Neural cell (in vitro differentiated cells): ENCODE results near the gene ADGRB3. TPM values are rescaled to one million over a fixed set of nuclear protein-coding genes. Genes with fewer than 3 reads are reported as not detected.

Experiments
- H2AFZ ChIP-seq: fragments of 200-600, 300-800 bp; sonication (generic), shearing (Covaris generic); 2 replicates; pipeline ENCODE4 v1.6.0; 2014; ENCODE audit warnings: low read depth, mild to moderate bottlenecking, antibody characterized with exemption, low read length, moderate library complexity
- H3F3A ChIP-seq: fragments of 200-600 bp; shearing (Covaris generic); 2 replicates; pipeline ENCODE4 v1.6.1; 2016; ENCODE audit warnings: mild to moderate bottlenecking, moderate library complexity, mixed read lengths, antibody characterized with exemption, low read length; ENCODE audit not compliant: insufficient read depth, poor library complexity, severe bottlenecking
- H3K27ac ChIP-seq: fragments of 200-600, 300-800 bp; sonication (generic), shearing (Covaris generic); 2 replicates; pipeline ENCODE4 v1.5.1; 2014; ENCODE audit warnings: mild to moderate bottlenecking, low read length, moderate library complexity
- H3K27me3 ChIP-seq: fragments of 300-800, 200-600 bp; sonication (generic), shearing (Covaris generic); 2 replicates; pipeline ENCODE4 v1.6.0; 2014; ENCODE audit warnings: mild to moderate bottlenecking, low read depth, low read length, moderate library complexity; ENCODE audit not compliant: insufficient read depth
- H3K36me3 ChIP-seq: fragments of 300-800, 200-600 bp; sonication (generic), shearing (Covaris generic); 2 replicates; pipeline ENCODE4 v1.5.1; 2014; ENCODE audit warnings: mild to moderate bottlenecking, antibody characterized with exemption, low read length, moderate library complexity; ENCODE audit not compliant: insufficient read depth
- H3K4me2 ChIP-seq: fragments of 300-800, 200-600 bp; sonication (generic), shearing (Covaris generic); 2 replicates; pipeline ENCODE4 v1.6.0; 2014; ENCODE audit warnings: mild to moderate bottlenecking, low read length
- H3K4me3 ChIP-seq: fragments of 300-800, 200-600 bp; sonication (generic), shearing (Covaris generic); 2 replicates; pipeline ENCODE4 v1.5.1; 2014; ENCODE audit warnings: mild to moderate bottlenecking, low read length, moderate library complexity
- H3K79me2 ChIP-seq: fragments of 200-600 bp; shearing (Covaris generic); replicated peaks from 2 replicates; pipeline ENCODE4 v1.6.0; 2014; ENCODE audit warnings: mild to moderate bottlenecking, low read length, moderate library complexity; ENCODE audit not compliant: insufficient read depth
- H3K9ac ChIP-seq: fragments of 300-800, 200-600 bp; sonication (generic), shearing (Covaris generic); 2 replicates; pipeline ENCODE4 v1.6.1; 2016; ENCODE audit warnings: mild to moderate bottlenecking, low read length, mixed read lengths
- H3K9me2 ChIP-seq: fragments of 200-600 bp; shearing (Covaris generic); 2 replicates; pipeline ENCODE4 v1.6.1; 2016; ENCODE audit warnings: mild to moderate bottlenecking, low read length, mixed read lengths; ENCODE audit not compliant: insufficient read depth
- H3K9me3 ChIP-seq: fragments of 200-600, 300-800 bp; sonication (generic), shearing (Covaris generic); 2 replicates; pipeline ENCODE4 v1.6.1; 2016; ENCODE audit warnings: mild to moderate bottlenecking, mixed run types, low read length, moderate library complexity, mixed read lengths
- H4K20me1 ChIP-seq: fragments of 200-600 bp; shearing (Covaris generic); 2 replicates; pipeline ENCODE4 v1.6.1; 2016; ENCODE audit warnings: mild to moderate bottlenecking, mixed run types; ENCODE audit not compliant: insufficient read depth
- CTCF ChIP-seq: fragments of 450-650 bp; IDR thresholded peaks from 2 replicates; pipeline ENCODE4 v1.5.1; 2014; ENCODE audit warnings: antibody characterized with exemption, mild to moderate bottlenecking, moderate library complexity; ENCODE audit not compliant: poor library complexity, severe bottlenecking
- EP300 ChIP-seq: fragments of 450-650 bp; conservative IDR thresholded peaks from 2 replicates; pipeline ENCODE4 v1.6.1; 2014; ENCODE audit warnings: antibody characterized with exemption, mild to moderate bottlenecking, moderate library complexity; ENCODE audit not compliant: poor library complexity, severe bottlenecking
- EZH2 ChIP-seq: fragments of 200-600, 300-800 bp; shearing (Covaris generic), sonication (generic); IDR thresholded peaks from 2 replicates; pipeline ENCODE4 v1.6.1; 2014; ENCODE audit warnings: antibody characterized with exemption, low read length, borderline replicate concordance, mild to moderate bottlenecking; ENCODE audit not compliant: insufficient read depth, poor library complexity, severe bottlenecking
- MXI1 ChIP-seq: fragments of 450-650 bp; conservative IDR thresholded peaks from 2 replicates; pipeline ENCODE4 v1.6.1; 2014; ENCODE audit warnings: antibody characterized with exemption, mild to moderate bottlenecking; ENCODE audit not compliant: poor library complexity, severe bottlenecking
- POLR2AphosphoS5 ChIP-seq: IDR thresholded peaks from 2 replicates; pipeline ENCODE4 v1.6.1; 2012
- RAD21 ChIP-seq: fragments of 450-650 bp; conservative IDR thresholded peaks from 2 replicates; pipeline ENCODE4 v1.6.1; 2014; ENCODE audit warnings: antibody characterized with exemption, mild to moderate bottlenecking, moderate library complexity
- REST ChIP-seq: IDR thresholded peaks from 2 replicates; pipeline ENCODE4 v1.6.1; 2012; ENCODE audit warnings: borderline replicate concordance
- SMC3 ChIP-seq: fragments of 450-650 bp; conservative IDR thresholded peaks from 2 replicates; pipeline ENCODE4 v1.6.1; 2014; ENCODE audit warnings: antibody characterized with exemption, mild to moderate bottlenecking, moderate library complexity; ENCODE audit not compliant: poor library complexity
- TAF1 ChIP-seq: IDR thresholded peaks from 2 replicates; pipeline ENCODE4 v1.6.1; 2012; ENCODE audit warnings: low read depth
- polyA plus RNA-seq: library from polyadenylated mRNA; depleted of rRNA; stranded (reverse); fragments of >200 nt; gene quantifications from 2 replicates; pipeline ENCODE4 v1.2.3, GENCODE V29; 2014

The ADGRB3 gene
- polyA plus RNA-seq, 1 donor from 2014 or later = 66.5 TPM

- H3K4me3 ChIP-seq = no peak overlapping the region
- no peaks in the 10 kb centered on the region for H3K9me3 ChIP-seq
- H3K4me2 ChIP-seq = no peak overlapping the region
- TF ChIP-seq CTCF (no peak), EP300 (no peak), MXI1 (no peak), POLR2AphosphoS5 (no peak), TAF1 (no peak), RAD21 (no peak), SMC3 (no peak), EZH2 (no peak), REST (no peak)
- no peak overlapping the region for H2AFZ ChIP-seq
- no peaks in the 10 kb centered on the region for H4K20me1 ChIP-seq
- no peaks in the 10 kb centered on the region for H3K79me2 ChIP-seq
- no peaks in the 10 kb centered on the region for H3K9me2 ChIP-seq
- H3F3A ChIP-seq = no peaks in the 10 kb centered on the region
- H3K27me3 ChIP-seq = no peaks in the 10 kb centered on the region
- H3K36me3 ChIP-seq = no peaks in the 10 kb centered on the region
- no peak overlapping the region for H3K9ac ChIP-seq
- no peak overlapping the region for H3K27ac ChIP-seq
Measured at GRCh38 chr6:69391106-69391505, 756.0 kb downstream of the ADGRB3 start.

- Histone ChIP-seq H4K20me1 (no peaks in the 10 kb centered on the region), H3K27me3 (no peaks in the 10 kb centered on the region), H2AFZ (no peak overlapping the region), H3K9ac (no peak overlapping the region), H3F3A (no peaks in the 10 kb centered on the region), H3K9me3 (no peaks in the 10 kb centered on the region), H3K4me3 (no peak overlapping the region), H3K9me2 (no peaks in the 10 kb centered on the region), H3K4me2 (no peak overlapping the region), H3K79me2 (no peaks in the 10 kb centered on the region), H3K27ac (no peak overlapping the region), H3K36me3 (no peaks in the 10 kb centered on the region)
- no peak for TF ChIP-seq POLR2AphosphoS5
- TF ChIP-seq SMC3 = no peak
- TF ChIP-seq TAF1 = no peak
- TF ChIP-seq MXI1 = no peak
- TF ChIP-seq EZH2 = no peak
- TF ChIP-seq REST = no peak
- no peak for TF ChIP-seq EP300
Measured at GRCh38 chr6:69392745-69393144, 757.7 kb downstream of the ADGRB3 start.
